ENCODE measurements around the gene MBTD1.
"Not testable (repeated sequence)": the region's sequence is repeated elsewhere in the genome, so short reads cannot be mapped to it uniquely, and the experiment has no call there.

Gene MBTD1

DNA sequence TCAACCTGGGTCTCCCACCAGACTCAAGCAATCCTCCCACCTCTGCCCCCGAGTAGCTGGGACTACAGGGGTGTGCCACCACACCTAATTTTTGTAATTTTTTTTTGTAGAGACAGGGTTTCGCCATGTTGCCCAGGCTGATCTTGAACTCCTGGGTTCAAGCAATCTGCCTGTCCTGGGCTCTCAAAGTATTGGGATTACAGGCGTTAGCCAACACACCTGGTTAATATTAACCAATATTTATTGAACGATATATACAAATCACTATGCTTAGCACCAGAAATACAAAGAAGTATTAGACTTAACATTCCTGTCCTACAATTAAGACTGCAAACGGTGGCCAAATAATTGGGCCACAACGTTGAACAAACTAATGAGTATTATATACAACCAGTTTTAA is 4.2 kb downstream of the MBTD1 start:
- no peak for DNase-seq (ENCODE audit: low read depth, low spot score)

DNA sequence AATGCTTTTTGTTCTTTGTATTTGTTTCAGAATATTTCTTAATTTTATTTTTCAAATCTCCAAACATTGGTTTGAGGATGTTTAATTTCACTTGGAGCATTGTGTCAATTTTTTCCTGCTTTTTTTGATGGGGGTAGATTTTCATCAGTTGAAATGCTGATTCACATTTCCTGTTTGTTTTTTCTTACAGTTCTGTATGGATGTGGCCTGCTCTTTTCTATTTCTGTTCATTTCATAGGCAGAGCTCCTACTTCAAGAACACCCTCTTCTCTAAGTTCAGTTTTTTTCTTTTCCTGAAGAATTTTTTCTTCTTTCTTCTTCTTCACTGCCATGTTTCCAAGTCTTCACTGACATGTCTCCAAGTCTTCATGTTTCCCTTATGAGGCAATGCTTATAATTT is 8.8 kb downstream of the MBTD1 start:
- DNase-seq (ENCODE audit: low read depth, low spot score), result no peak

DNA sequence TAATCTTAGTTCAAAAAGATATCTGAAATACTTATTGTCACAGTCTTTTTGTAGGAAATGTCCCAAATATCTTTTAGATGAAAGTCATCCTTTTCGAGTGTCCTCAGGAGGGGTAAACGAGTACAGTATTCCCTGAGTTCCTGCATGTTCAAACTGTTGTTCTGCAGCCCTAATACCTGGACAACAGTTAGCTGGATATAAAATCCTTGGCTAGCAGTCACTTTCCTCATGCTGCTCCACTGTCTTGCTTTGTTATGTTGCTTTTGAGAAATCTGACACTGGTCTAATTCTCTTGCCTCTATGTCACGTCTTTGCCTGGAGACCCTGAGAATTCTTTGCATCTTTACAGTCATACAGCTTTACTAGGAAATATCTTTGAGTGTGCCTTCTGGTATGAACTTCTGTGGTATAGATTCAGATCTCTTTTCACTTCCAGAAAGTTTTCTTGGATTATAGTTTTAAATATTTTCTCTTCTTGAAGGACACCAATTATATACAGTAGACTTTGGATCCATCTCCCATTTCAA is 9.5 kb downstream of the MBTD1 start:
- DNase-seq (ENCODE audit: low read depth, low spot score), result no peak

DNA sequence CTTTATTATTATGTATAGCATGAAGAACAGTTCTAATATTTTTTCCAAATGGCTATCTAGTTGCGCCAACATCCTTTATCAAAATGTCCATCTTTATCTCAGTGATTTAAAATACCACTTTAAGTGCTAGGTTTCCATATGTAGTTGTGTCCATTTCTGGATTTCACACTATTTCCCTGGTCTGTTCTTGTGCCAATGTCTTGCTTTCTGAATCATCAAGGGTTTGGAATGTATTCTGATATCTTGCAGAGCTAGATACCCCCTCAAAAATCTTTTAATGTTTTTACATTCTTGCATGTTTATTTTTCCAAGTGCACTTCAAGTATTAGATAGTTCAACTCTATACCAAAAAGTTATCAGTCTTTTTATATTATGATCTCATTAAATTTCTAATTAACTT is 14.3 kb downstream of the MBTD1 start:
- no peak for DNase-seq (ENCODE audit: low read depth, low spot score)

DNA sequence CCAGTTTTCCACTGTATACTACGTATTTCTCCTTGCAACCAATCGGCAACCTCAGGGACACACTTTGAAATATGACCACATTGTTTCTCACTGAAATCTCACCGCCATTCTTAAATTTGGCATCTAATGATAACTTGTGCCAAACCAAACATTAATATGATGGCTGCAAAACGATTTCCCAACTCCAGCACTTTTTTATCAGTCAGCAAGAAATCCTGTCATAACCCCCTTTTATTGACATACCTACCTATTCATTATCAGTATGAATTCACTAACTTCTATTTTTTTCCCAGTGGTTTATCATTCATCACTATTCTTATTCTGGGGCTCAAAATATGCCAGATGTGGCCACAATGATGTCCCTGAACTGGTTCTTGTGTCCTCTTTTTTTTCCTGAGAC is 15.8 kb downstream of the MBTD1 start:
- no peak for DNase-seq (ENCODE audit: low read depth, low spot score)

DNA sequence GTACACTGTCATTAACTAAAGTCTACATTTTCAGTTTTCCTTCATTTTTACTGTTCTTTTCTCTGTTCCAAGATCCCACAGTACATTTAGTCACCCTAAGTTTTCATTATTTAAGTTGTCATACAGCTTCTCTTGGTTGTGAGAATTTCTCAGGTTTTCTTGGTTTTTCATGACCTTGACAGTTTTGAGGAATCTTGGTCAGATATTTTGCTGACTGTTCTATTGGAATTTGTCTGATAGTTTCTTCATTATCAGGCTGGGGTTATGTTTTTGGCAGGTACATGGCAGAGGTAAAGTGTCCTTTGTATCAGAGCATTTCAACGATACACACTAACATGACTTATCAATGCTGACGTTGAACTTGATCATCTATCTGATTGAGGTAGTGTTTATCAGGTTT is 19.6 kb downstream of the MBTD1 start:
- DNase-seq (ENCODE audit: low read depth, low spot score), result no peak

DNA sequence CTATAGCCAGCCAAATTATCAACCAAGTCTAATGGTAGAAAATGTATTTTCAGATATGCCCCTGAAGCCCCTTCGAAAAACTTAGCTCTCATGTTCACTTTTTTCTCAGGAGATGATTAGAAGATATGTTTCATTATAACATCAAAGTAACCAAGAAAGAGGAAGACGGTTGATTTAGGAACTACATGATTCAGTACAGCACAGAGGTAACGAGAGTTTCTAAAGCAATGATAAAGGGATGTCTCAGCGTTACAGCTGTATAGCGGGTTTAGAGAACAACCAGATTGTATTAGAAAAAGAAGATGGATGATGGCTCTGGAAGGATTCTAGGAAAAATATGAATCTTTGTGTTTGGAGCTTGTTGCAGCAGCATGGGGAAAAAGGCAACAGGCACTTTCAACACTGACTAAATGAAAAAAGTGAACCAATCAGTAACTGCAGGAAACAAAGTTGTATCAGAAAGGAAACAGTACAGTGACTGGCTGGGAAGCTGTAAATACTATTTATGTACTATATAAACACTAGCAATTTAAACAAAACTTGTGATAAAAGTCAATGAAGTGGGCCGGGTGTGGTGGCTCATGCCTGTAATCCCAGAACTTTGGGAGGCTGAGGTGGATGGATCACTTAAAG is 21.5 kb downstream of the MBTD1 start:
- DNase-seq (ENCODE audit: low read depth, low spot score), result no peak

DNA sequence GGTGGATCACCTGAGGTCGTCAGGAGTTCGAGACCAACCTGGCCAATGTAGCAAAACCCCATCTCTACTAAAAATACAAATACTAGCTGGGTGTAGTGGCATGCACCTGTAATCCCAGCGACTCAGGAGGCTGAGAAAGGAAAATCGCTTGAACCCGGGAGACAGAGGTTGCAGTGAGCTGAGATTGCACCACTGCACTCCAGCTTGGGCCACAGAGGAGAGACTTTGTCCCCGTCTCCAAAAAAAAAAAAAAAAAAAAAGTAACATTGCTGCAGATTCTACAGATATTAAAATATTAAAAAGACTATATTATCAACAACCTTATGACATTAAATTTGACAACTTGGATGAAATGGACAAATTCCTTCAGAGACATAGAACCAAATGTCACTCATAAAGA is 25.7 kb downstream of the MBTD1 start:
- DNase-seq (ENCODE audit: low read depth, low spot score), result no peak

DNA sequence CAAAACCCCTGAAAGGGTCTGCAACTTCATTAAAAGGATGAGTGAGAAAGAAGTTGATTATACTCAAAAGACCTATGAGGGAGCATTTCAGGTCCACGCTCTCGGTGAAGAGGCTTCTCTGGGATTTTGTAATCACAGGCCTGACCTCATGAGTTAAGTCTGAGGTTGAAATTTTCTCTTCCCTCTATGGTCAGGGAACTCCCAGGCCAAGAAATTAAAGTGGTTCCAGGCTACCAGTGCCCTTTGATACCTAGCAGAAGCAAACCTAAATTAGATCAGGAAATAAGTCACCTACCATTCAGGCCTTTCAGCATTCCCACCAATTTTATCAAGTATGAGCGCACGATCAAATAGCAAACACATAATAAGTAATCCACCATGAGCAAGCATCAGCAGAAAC is 27.9 kb downstream of the MBTD1 start:
- no peak for DNase-seq (ENCODE audit: low read depth, low spot score)

DNA sequence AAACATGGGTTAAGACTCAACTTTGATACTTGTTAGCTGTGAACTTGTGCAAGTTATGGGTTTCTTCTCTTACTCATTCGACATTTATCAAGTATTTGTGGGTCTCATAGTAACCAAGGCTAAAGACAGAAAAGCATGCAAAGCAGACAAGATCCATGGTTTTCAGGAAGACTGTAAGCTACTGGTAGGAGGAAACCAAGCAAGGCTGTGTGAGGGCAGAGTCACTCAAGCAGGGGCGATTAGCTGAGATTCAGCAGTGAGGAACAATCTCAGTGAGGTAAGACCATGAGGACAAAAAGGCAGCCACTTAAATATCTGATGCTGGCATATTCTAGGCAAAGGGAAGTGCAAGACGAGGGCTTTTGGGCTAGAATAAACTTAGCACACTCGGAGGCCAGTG is 29.5 kb downstream of the MBTD1 start:
- DNase-seq (ENCODE audit: low read depth, low spot score), result no peak

DNA sequence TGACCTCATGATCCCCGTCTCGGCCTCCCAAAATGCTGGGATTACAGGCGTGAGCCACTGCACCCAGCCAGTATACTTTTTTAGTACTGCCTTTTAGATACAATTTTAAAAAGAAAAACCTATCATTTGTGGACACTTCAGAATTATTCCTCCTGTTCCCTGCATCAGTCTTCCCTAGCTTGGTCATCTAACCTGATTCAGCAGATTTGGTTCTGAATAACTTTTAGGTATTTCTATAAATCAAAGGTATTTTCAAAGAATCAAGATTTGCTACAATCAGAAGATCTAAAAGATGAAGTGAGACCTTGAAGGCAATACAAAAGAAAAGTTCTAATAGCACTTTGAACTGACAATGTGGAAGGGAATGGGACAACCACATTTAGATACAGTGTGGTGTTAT is 30.0 kb downstream of the MBTD1 start:
- no peak for DNase-seq (ENCODE audit: low read depth, low spot score)

DNA sequence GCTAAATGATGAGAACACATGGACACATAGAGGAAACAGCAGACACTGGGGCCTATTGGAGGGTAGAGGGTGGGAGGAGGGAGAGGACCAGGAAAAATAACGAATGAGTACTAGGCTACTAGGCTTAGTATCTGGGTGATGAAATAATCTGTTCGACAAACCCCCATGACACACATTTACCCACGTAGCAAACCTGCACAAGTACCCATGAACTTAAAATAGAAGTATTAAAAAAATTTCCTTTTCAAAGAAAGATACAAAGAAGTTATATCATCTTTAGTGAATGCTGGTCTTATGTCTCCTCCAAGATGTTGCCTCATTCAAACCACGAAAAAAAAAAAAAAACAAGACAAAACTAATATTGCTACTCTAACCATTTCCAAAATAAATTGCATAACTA is 31.7 kb downstream of the MBTD1 start:
- no peak for DNase-seq (ENCODE audit: low read depth, low spot score)

DNA sequence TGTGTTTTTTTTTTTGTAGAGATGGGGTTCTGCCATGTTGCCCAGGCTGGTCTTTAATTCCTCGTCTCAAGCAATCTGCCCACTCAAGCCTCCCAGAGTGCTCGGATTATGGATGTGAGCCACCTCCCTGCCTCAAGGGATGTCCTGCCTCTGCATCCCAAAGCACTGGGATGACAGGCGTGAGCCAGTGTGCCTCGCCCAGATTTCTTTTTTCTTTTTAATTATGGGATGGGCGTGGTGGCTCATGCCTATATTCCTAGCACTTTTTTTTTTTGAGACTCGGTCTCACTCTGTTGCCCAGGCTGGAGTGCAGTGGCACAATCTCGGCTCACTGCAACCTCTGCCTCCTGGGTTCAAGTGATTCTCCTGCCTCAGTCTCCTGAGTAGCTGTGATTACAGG is 34.3 kb downstream of the MBTD1 start:
- DNase-seq (ENCODE audit: low read depth, low spot score), result not testable (repeated sequence)

DNA sequence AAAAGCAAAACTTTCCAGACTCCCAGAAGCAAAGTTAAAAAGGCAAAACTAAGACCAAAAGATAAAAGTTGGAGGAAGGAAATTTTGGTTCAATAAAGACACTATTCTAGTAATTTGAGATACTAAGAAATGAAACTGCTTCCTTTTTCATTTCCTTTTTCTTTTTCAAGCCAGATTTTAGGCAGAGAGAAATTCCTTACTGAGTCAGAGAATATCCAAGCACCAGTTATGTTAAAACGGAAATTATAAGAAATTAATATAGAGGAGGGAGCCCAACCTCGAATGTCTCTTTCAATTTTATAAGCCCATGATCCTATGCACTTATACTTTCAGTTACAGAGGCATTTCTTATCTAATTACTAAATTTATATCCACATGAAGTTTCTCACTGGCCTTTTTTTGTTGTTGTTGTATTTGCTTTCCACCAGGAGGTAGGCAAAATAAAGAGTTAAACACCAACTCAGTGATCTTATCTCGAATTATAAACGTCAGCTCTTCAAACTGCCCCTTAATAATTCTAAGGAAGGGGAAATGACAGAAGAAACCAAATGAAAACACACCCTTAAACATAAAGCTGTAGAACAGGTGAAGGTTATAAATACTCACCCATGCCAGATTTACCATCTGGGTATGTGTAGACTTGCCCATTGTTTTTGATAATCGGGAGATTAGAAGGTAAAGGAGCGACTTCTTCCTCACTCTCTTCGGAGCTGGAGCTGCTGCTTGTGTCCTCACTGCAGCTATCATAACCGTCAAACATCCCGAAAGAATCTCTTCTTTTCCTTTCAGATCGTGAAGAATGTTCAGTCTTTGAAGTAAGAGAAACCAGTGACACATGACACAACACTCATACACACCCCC is 35.2 kb downstream of the MBTD1 start:
- DNase-seq (ENCODE audit: low read depth, low spot score), result no peak

DNA sequence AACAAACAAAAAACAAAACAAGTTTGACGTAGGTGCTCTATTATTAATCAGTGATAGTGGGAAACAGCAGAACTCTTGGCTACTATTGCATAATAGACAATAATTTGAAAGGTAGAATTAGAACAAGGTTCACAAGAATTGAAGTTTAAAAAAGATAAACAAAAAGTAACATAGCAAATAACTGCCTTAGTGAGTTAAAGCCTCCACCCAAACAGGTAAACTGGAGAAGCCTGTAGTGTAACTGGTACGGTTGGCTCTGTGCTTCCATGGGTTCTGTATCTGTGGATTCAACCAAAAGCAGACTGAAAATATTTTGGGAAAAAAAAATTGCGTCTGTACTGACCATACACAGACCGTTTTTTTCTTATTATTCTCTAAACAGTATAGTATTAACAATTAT is 38.5 kb downstream of the MBTD1 start:
- DNase-seq (ENCODE audit: low read depth, low spot score), result no peak

DNA sequence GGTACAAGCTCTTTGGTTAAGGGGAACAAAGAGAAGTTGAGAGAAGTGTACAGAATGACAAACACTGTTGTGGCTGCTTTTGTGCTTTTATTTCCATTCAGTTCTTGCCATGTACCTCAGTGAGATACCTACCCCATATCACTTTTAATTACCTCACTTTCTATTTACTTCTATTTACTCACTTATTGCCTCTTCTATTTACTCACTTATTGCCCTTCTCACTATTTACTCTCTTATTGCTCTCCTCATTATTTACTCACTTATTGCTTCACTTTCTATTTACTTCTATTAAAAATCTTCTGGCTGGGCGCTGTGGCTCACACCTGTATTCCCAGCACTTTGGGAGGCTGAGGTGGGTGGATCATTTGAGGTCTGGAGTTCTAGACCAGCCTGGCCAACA is 41.9 kb downstream of the MBTD1 start:
- no peak for DNase-seq (ENCODE audit: low read depth, low spot score)

DNA sequence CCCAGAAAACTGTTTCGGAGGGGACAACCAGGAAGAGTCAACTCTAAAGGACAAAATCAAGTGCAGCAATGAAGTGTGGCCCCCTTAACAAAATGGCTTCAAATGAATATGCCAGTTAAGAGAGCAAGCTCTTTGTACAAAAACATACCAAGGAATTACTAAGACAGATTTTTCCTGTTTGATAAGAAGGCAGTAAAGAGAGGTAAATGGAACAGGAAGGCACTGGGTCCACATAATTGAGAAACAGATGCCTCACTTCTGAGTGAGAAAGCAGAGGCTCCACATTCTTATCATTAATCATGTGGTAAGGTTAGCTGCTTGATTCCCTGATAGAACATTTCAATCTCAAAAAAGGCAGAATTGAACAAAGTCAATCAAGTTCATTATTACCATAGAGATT is 44.9 kb downstream of the MBTD1 start:
- no peak for DNase-seq (ENCODE audit: low read depth, low spot score)

DNA sequence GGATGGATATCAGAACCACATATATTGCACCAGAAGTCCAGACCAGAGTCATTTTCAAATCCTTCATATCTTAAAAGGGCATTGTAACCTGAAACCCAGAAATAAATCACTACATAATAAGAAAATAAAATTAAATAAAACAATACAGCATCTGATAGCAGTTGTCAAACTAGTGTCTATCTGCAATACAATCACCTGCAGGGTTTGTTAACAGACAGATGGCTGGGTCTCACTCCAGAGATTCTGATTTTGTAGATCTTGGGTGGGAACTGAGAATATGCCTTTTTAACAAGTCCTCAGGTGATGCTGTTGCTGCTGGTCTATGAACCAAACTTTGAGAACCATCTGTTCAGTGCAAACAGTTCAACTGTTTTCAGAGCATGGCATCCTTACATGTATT is 56.0 kb downstream of the MBTD1 start:
- no peak for DNase-seq (ENCODE audit: low read depth, low spot score)

DNA sequence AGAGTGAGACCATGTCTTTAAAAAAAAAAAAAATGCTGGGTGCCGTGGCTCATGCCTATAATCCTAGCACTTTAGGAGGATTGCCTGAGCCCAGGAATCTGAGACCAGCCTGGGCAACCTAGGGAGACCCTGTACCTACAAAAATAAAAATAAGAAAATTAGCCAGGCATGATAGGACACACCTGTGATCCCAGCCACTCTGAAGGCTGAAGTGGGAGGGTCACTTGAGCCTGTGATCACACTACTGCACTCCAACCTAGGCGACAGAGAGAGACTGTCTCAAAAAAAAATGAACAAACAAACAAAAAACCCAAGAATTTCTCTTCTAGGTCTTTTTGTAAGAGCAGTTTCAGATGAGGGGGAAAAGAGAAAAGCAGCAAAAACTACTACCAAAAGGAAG is 59.0 kb downstream of the MBTD1 start:
- DNase-seq (ENCODE audit: low read depth, low spot score), result no peak

DNA sequence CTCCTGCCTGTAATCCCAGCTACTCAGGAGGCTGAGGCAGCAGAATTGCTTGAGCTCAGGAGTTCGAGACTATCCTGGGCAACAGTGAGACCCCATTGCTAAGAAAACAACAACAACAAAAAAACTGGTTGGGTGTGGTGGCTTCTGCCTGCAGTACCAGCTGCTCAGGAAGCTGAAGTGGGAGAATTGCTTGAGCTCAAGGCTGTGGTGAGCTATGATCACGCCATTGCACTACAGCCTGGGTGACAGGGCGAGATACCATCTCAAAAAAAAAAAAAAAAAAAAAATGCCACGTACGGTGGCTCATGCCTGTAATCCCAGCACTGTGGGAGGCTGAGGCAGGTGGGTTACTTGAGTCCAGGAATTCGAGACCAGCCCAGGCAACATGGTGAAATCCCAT is 59.6 kb downstream of the MBTD1 start:
- DNase-seq (ENCODE audit: low read depth, low spot score), result no peak

DNA sequence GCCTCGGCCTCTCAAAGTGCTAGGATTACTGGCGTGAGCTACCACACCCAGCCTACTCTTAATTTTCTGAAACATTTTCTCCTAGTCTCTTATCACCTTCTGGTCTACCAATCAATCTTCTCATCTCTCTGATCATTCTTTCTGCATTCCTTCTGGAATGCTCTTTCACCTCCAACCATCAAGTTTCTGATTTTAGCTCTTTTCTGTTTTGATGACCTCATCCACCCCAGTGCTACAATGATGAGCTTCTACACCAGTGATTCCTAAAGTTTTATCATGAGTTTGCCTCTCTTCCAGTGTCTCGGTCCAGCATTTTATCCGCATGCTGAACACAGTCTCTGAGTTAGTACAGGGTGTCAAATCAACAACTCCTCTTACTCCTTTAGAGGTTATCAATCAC is 62.1 kb downstream of the MBTD1 start:
- no peak for DNase-seq (ENCODE audit: low read depth, low spot score)

DNA sequence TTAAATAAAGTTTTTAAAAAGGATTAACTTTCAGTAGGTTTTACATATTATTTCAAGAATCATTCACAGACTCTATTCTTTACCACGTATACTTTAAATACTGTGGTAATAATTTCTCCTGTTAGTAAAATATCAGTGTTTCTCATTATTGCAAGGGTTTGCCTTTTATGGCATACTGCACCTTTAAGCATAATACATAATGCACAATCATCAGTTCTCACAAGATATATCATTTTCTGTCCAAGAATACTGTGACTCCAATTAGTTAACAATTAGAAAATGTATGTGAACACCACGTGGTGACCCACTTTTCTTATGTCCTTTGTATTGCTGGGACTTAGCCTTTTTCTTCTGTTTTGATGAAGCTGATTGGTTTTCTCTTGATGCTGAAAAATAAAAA is 68.0 kb downstream of the MBTD1 start:
- DNase-seq (ENCODE audit: low read depth, low spot score), result no peak

DNA sequence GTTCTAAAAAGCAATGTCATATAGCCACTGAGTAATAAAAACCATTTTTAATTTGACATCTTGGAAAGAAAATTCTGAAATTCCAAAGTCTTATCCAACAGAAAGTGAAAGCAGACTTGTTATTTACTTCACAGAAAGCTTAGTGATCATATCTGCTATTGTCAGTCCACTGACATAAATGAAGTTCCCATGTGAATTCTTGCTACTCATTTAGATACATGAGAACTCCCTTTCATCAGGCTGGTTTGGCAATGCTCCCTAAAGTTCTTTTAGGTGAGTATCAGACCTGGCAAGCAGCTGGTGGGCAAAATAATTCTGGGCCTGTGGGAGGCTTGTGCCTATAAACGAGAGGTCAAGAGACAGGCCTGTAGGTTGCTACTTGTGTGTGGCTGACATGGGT is 70.2 kb downstream of the MBTD1 start:
- no peak for DNase-seq (ENCODE audit: low read depth, low spot score)

Measured in ELF-1 (cell line).